Activated CD4-positive, alpha-beta T cell treated with anti-CD3 and anti-CD28 coated beads for 24 hours (primary cell): Measurements from ENCODE around the gene PPP1R27.

Source experiments
- DNase-seq, 2 donors: peaks; one replicate each; pipeline ENCODE4 v3.0.0-alpha.2; 2020; ENCODE audit warnings: low read depth in 2 of 2

PPP1R27 gene

DNA sequence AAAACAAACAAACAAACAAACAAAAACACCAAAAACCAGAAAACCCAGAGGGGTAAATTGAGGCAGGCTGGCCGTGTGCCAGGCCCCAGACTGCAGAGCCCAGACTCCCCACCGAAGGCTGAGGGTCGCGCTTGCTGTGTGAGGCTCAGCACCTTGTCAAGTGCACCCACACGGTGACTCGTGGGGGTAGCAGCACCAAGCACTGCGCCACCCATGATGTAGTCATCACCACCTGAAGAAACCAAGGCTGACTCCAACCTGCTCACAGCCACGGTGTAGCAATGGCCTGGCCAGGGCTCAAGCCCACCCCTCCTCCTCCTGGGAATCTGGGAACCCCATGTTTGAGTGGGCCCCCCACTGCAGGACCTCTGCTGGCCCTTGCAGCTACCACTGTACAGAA is 13.7 kb downstream of the PPP1R27 start:
- DNase-seq, result no peak

DNA sequence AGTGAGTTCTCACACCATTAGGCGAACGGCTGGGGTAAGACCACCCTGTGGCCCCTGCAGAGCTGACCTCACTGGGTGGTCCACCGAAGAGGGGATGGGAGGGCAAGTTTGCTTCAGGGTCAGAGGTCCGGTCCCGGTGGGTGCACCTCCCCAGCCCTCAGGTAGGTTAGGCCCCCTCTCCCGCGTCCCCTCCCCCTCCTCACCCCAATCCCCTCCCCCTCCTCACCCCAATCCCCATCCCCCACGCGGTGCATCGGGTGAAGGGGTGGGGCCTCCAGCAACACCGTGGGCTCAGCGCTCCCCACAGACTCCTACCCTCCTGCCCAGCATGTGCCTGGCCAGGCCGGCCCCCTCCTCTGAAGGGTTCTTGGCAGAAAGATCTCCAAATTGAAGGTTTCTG is 15.1 kb downstream of the PPP1R27 start:
- no peak for DNase-seq

DNA sequence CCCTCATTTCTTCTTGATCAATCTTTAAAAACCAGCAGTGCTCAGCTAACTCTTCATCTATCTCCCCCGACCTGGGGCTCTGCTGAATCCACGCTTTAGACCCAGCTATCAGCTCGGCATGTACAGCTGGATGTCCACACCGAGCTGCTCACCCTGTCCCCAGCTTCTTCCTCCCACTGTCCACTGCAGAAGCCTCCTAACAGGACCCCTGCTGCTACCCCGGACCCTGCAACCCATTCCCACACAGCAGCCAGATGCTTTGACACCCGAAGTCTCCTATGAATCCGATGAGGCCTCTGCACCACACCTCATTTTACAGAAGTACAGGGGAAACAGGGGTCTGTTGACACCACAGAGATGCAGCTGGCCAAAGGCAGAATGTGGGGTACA is 17.1 kb downstream of the PPP1R27 start:
- no peak for DNase-seq

DNA sequence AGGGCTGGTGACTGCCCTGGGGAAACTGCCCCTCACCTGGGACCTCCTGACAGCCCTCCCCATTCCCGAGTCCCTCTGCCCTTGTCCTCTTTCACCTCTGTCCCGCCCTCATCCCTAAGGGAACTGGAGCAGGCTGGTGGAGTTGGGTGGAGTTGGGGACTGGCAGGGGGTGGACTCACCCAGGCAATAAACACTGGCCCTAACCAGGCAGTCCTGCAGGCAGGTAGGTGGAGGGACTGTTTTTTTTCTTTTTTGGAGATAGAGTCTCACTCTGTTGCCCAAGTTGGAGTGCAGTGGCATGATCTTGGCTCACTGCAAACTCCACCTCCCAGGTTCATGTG is 19.2 kb downstream of the PPP1R27 start:
- no peak for DNase-seq

DNA sequence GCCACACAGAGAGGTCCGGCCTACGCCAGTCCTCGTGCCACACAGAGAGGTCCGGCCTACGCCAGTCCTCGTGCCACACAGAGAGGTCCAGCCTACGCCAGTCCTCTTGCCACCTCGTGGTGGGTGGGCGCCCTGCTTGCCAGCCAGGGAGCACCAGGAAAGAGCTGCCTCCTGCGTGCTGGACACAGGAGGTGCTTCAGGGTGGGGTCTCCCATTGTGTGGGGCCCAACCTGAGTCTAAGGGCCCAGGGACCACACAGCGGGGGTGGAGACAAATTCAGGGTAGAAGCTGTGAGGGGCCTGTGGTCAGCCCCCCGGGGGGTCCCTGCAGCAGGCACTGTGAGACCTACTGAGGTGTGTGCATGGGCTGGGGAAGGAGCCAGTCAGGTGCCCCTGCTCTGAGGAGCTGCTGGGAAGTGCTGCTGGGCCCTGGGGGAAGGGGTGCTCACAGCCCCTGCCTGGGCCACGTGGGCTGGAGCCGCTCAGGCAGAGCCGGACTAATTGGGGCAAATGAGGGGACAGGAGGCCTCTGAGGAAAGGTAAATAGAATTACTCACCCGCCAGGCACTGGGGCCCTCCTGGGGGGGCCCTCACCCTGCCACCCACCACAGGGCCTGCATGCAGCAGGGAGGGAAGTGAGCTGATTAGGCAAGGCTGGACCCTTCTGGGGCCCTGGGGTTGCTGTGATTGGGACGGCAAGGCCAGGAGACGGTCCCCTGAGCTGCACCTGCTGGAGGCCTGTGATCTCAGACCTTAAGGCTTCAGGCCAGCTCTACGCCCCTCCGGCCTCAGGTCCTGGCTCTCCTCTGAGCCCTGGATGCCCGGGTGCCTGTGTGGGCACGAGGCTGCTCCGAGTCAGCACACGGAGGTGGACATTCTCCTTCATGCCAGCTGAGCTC is 19.9 kb downstream of the PPP1R27 start:
- no peak for DNase-seq

DNA sequence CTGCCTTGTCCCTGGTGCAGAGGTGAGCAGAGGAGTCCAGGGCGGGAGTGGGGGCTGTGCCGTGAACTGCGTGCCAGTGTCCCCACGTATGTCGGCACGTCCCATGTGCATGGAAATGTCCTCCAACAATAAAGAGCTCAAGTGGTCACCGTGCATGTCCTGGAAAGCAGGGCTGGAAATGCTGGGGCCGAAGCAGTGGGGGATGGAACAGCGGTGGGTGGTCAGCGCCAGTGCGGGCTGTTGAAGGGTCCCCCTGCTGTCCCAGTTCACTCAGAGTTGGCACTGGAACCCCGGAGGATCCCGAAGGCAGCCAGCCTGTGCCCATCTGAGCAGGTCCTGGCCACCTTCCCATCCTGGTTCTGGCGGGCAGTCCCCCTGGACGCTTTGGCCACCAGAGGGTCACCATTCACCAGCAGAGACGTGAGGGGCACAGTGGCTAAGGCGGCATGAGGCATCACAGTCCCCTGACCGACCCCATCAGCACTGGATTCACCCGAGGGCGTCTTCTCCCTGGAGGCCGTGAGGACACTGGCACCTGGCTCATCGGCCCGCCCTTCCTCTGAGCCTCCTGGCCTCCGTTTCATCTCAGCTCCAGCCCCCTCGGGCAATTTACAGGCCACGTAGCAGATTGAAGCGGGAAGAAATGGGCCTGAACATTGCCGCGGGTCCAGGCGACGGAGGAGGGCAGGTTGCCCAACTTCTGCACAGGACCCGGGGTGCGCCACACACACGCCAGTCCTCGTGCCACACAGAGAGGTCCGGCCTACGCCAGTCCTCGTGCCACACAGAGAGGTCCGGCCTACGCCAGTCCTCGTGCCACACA is 20.8 kb downstream of the PPP1R27 start:
- DNase-seq, result no peak

GRCh38 chr17:81813371-81813684 is 21.5 kb downstream of the PPP1R27 start:
- no peak for DNase-seq

DNA sequence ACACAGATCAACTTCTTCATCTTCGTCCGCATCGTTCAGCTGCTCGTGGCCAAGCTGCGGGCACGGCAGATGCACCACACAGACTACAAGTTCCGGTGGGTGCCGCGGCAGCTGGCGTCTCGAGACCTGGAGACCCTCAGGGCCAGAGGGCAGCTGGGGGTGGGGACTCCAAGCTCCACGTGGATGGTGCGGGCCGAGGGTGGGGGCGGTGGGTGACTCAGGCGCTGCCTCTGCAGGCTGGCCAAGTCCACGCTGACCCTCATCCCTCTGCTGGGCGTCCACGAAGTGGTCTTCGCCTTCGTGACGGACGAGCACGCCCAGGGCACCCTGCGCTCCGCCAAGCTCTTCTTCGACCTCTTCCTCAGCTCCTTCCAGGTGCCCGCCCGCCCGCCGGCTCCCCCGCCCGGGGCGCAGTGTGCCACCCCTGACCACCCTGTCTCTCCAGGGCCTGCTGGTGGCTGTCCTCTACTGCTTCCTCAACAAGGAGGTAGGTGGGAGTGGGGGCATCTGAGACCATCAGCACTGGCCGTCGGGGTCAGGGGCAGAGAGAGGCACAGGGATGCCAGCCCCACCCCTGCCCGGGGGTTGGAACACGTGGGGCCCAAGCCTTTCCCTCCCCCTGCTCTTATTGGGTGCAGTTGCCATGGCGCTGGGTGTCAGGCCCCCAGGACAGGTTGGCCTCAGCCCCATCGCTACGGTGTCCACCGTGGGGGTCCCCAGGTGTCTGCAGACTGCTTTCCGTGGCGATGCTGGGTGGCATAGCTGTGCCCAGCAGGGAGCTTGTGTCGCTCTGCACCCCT is 22.1 kb downstream of the PPP1R27 start:
- DNase-seq, result no peak

- no peak for DNase-seq
These were observed 22.9 kb downstream of the PPP1R27 start for GRCh38 chr17:81811705-81812570.

DNA sequence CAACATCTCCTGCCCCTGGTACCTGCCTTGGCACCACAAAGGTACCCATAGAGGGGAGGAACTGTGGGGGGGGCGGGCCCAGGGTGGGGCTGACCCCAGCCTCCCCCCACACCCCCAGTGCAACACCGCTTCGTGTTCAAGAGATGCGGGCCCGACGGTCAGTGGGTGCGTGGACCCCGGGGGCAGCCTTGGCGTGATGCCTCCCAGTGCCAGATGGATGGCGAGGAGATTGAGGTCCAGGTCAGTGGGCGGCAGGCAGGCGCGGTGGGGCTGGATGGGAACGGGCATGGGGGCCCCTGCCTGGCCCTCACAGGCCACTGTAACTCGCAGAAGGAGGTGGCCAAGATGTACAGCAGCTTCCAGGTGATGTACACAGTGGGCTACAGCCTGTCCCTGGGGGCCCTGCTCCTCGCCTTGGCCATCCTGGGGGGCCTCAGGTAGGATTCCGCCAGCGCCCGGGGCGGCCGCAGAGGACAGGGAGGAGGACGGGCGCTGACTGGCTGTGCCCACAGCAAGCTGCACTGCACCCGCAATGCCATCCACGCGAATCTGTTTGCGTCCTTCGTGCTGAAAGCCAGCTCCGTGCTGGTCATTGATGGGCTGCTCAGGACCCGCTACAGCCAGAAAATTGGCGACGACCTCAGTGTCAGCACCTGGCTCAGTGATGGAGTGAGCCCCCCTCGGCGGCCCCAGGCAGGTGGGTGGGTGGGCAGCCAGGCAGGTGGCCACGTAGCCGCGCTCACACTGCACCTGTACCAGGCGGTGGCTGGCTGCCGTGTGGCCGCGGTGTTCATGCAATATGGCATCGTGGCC is 23.8 kb downstream of the PPP1R27 start:
- no peak for DNase-seq

DNA sequence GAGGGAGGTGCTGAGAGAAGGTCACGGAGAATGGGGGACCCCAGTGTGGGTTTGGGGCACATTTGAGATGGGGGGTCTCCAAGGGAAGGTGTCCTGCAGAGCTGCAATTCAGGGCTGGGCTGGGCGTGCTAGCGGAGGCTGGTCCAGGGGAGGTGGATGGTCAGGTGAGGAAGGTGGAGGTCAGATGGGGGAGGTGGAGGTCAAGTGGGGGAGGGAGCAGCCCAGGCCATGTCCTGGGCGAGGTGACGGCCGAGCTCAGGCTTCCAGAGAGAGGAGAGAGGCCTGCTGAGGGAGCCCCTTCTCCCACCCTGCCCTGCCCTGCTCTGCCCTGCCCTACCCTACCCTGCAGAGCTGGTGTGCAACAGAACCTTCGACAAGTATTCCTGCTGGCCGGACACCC is 24.4 kb downstream of the PPP1R27 start:
- DNase-seq, result no peak

DNA sequence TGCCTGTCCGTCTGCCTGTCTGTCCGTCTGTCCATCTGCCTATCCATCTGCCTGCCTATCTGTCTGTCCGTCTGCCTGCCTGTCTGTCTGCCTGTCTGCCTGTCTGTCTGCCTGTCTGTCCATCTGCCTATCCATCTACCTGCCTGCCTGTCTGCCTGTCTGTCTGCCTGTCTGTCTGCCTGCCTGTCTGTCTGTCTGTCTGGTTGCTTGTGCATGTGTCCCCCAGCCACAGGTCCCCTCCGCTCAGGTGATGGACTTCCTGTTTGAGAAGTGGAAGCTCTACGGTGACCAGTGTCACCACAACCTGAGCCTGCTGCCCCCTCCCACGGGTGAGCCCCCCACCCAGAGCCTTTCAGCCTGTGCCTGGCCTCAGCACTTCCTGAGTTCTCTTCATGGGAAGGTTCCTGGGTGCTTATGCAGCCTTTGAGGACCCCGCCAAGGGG is 25.3 kb downstream of the PPP1R27 start:
- DNase-seq, result no peak

GRCh38 chr17:81808778-81809555 is 25.9 kb downstream of the PPP1R27 start:
- no peak for DNase-seq

DNA sequence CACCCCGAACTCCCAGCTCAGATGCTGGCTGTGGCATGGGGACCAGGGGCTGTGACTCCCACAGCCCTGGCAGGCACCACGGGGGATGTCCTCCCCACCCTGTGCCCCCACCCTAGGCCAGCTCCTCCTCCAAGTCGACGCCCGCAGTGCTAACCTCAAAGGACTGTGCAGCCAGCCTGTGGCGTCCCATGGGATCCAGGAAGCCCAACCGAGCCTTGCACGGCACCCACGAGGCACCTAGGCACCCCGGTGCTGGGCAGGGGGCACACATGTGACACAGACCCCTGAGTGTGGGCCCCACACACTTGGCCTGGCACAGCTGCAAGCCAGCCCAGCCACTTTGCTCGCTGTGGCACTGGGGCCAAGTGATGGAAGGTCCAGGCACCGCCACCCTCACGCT is 27.0 kb downstream of the PPP1R27 start:
- no peak for DNase-seq

- DNase-seq, result no peak
These were observed 27.6 kb downstream of the PPP1R27 start for GRCh38 chr17:81807210-81807719.

GRCh38 chr17:81806461-81807209 is 28.2 kb downstream of the PPP1R27 start:
- DNase-seq, result no peak

GRCh38 chr17:81805707-81806460 is 29.0 kb downstream of the PPP1R27 start:
- no peak for DNase-seq
